ENCODE data around the gene EYA2. TPM values are rescaled to one million over a fixed set of nuclear protein-coding genes. Genes with fewer than 3 reads are reported as not detected.

EYA2 gene
- total RNA-seq (2.2 TPM), polyA plus RNA-seq (0.70 TPM)

GRCh38 chr20:46894579-46894958 is at the start of gene EYA2:
Gene EYA2 (plus strand): TSS chr20:46894843. CDS start chr20:46990011, 95,168 bp downstream.
- Histone ChIP-seq H3K4me1 (ENCODE audit: insufficient read depth) (no peaks in the 10 kb centered on the region), H3K36me3 (ENCODE audit: insufficient read depth) (no peaks in the 10 kb centered on the region), H3K4me3 (ENCODE audit: low read depth, low read length) (peak within 1 kb of the TSS; percentile 49), H3K27ac (ENCODE audit: low read depth) (no peak within 1 kb of the TSS)
- no peak for DNase-seq (ENCODE audit: extremely low spot score)
- 2% methylated on average over 51 of the region's 52 CpGs for WGBS

- 79% methylated on average over 9 of the region's 9 CpGs for WGBS
Observed at GRCh38 chr20:46844965-46845364, 49.7 kb upstream of the EYA2 start.

GRCh38 chr20:46849269-46849668 is 45.4 kb upstream of the EYA2 start:
- Histone ChIP-seq H3K36me3 (ENCODE audit: insufficient read depth) (no peaks in the 10 kb centered on the region), H3K4me1 (ENCODE audit: insufficient read depth) (no peaks in the 10 kb centered on the region), H3K27ac (ENCODE audit: low read depth) (no peak overlapping the region), H3K4me3 (ENCODE audit: low read depth, low read length) (no peak overlapping the region)
- DNase-seq (ENCODE audit: extremely low spot score): no peak
- 90% methylated on average over 4 of the region's 4 CpGs for WGBS

More at GRCh38 chr20:46844965-46845364, 49.7 kb upstream of the EYA2 start:
- Histone ChIP-seq H3K27ac (ENCODE audit: low read depth) (no peak overlapping the region), H3K36me3 (ENCODE audit: insufficient read depth) (no peaks in the 10 kb centered on the region), H3K4me3 (ENCODE audit: low read depth, low read length) (no peak overlapping the region), H3K4me1 (ENCODE audit: insufficient read depth) (no peaks in the 10 kb centered on the region)
- no peak for DNase-seq (ENCODE audit: extremely low spot score)

- Histone ChIP-seq H3K36me3 (ENCODE audit: insufficient read depth) (no peaks in the 10 kb centered on the region), H3K4me1 (ENCODE audit: insufficient read depth) (no peaks in the 10 kb centered on the region), H3K4me3 (ENCODE audit: low read depth, low read length) (no peak overlapping the region), H3K27ac (ENCODE audit: low read depth) (no peak overlapping the region)
- WGBS: 78% methylated on average over 5 of the region's 5 CpGs
- DNase-seq (ENCODE audit: extremely low spot score): no peak
Observed at GRCh38 chr20:46849751-46850150, 44.9 kb upstream of the EYA2 start.

GRCh38 chr20:46850416-46850815 is 44.2 kb upstream of the EYA2 start:
- no peak overlapping the region for H3K4me3 ChIP-seq (ENCODE audit: low read depth, low read length)
- H3K27ac ChIP-seq (ENCODE audit: low read depth): no peak overlapping the region
- no peak for DNase-seq (ENCODE audit: extremely low spot score)
- H3K4me1 ChIP-seq (ENCODE audit: insufficient read depth): no peaks in the 10 kb centered on the region
- no peaks in the 10 kb centered on the region for H3K36me3 ChIP-seq (ENCODE audit: insufficient read depth)
- WGBS: 43% methylated on average over 10 of the region's 10 CpGs

GRCh38 chr20:46850896-46851295 is 43.7 kb upstream of the EYA2 start:
- no peak for DNase-seq (ENCODE audit: extremely low spot score)
- Histone ChIP-seq H3K27ac (ENCODE audit: low read depth) (no peak overlapping the region), H3K4me3 (ENCODE audit: low read depth, low read length) (no peak overlapping the region), H3K4me1 (ENCODE audit: insufficient read depth) (no peaks in the 10 kb centered on the region), H3K36me3 (ENCODE audit: insufficient read depth) (no peaks in the 10 kb centered on the region)
- 63% methylated on average over 7 of the region's 7 CpGs for WGBS

- DNase-seq (ENCODE audit: extremely low spot score): no peak
- H3K4me3 ChIP-seq (ENCODE audit: low read depth, low read length): no peak overlapping the region
- no peaks in the 10 kb centered on the region for H3K36me3 ChIP-seq (ENCODE audit: insufficient read depth)
- WGBS: 85% methylated on average over 4 of the region's 4 CpGs
- H3K4me1 ChIP-seq (ENCODE audit: insufficient read depth): no peaks in the 10 kb centered on the region
- no peak overlapping the region for H3K27ac ChIP-seq (ENCODE audit: low read depth)
Observed at GRCh38 chr20:46851746-46852145, 42.9 kb upstream of the EYA2 start.

GRCh38 chr20:46852313-46852712 is 42.3 kb upstream of the EYA2 start:
- no peaks in the 10 kb centered on the region for H3K4me1 ChIP-seq (ENCODE audit: insufficient read depth)
- no peak for DNase-seq (ENCODE audit: extremely low spot score)
- WGBS: 70% methylated on average over 4 of the region's 4 CpGs
- no peaks in the 10 kb centered on the region for H3K36me3 ChIP-seq (ENCODE audit: insufficient read depth)
- H3K4me3 ChIP-seq (ENCODE audit: low read depth, low read length): no peak overlapping the region
- no peak overlapping the region for H3K27ac ChIP-seq (ENCODE audit: low read depth)

- H3K4me1 ChIP-seq (ENCODE audit: insufficient read depth): no peaks in the 10 kb centered on the region
- no peak overlapping the region for H3K27ac ChIP-seq (ENCODE audit: low read depth)
- H3K36me3 ChIP-seq (ENCODE audit: insufficient read depth): no peaks in the 10 kb centered on the region
- no peak overlapping the region for H3K4me3 ChIP-seq (ENCODE audit: low read depth, low read length)
- no peak for DNase-seq (ENCODE audit: extremely low spot score)
- 93% methylated on average over 10 of the region's 10 CpGs for WGBS
Observed at GRCh38 chr20:46853926-46854325, 40.7 kb upstream of the EYA2 start.

- 32% methylated on average over 6 of the region's 6 CpGs for WGBS
- Histone ChIP-seq H3K27ac (ENCODE audit: low read depth) (no peak overlapping the region), H3K4me3 (ENCODE audit: low read depth, low read length) (no peak overlapping the region), H3K4me1 (ENCODE audit: insufficient read depth) (no peaks in the 10 kb centered on the region), H3K36me3 (ENCODE audit: insufficient read depth) (no peaks in the 10 kb centered on the region)
- DNase-seq (ENCODE audit: extremely low spot score): no peak
Observed at GRCh38 chr20:46857061-46857831, 37.4 kb upstream of the EYA2 start.

GRCh38 chr20:46865824-46866223 is 28.8 kb upstream of the EYA2 start:
- H3K4me3 ChIP-seq (ENCODE audit: low read depth, low read length): no peak overlapping the region
- 92% methylated on average over 4 of the region's 4 CpGs for WGBS
- H3K4me1 ChIP-seq (ENCODE audit: insufficient read depth): no peaks in the 10 kb centered on the region
- H3K36me3 ChIP-seq (ENCODE audit: insufficient read depth): no peaks in the 10 kb centered on the region
- DNase-seq (ENCODE audit: extremely low spot score): no peak
- H3K27ac ChIP-seq (ENCODE audit: low read depth): no peak overlapping the region

GRCh38 chr20:46870041-46870440 is 24.6 kb upstream of the EYA2 start:
- WGBS: 83% methylated on average over 1 of the region's 1 CpG
- Histone ChIP-seq H3K4me3 (ENCODE audit: low read depth, low read length) (no peak overlapping the region), H3K36me3 (ENCODE audit: insufficient read depth) (no peaks in the 10 kb centered on the region), H3K27ac (ENCODE audit: low read depth) (no peak overlapping the region), H3K4me1 (ENCODE audit: insufficient read depth) (no peaks in the 10 kb centered on the region)
- DNase-seq (ENCODE audit: extremely low spot score): no peak

GRCh38 chr20:46872328-46873211 is 22.1 kb upstream of the EYA2 start:
- WGBS: 54% methylated on average over 13 of the region's 13 CpGs
- no peak for DNase-seq (ENCODE audit: extremely low spot score)
- H3K36me3 ChIP-seq (ENCODE audit: insufficient read depth): no peaks in the 10 kb centered on the region
- H3K4me3 ChIP-seq (ENCODE audit: low read depth, low read length): no peak overlapping the region
- H3K27ac ChIP-seq (ENCODE audit: low read depth): no peak overlapping the region
- H3K4me1 ChIP-seq (ENCODE audit: insufficient read depth): no peaks in the 10 kb centered on the region

GRCh38 chr20:46875059-46875458 is 19.6 kb upstream of the EYA2 start:
- DNase-seq (ENCODE audit: extremely low spot score): no peak
- Histone ChIP-seq H3K27ac (ENCODE audit: low read depth) (no peak overlapping the region), H3K4me3 (ENCODE audit: low read depth, low read length) (no peak overlapping the region), H3K4me1 (ENCODE audit: insufficient read depth) (no peaks in the 10 kb centered on the region), H3K36me3 (ENCODE audit: insufficient read depth) (no peaks in the 10 kb centered on the region)
- 64% methylated on average over 4 of the region's 4 CpGs for WGBS

Data from urinary bladder (tissue), 4 donors.